Endodermal cell (in vitro differentiated cells): Measurements from ENCODE around the gene FBXO47. TPM values are rescaled to one million over a fixed set of nuclear protein-coding genes. Genes with fewer than 3 reads are reported as not detected.

ENCODE experiments used
- DNase-seq: peaks from one replicate; pipeline ENCODE4 v3.0.0-alpha.2; 2017
- H3K27ac ChIP-seq: 2 replicates; pipeline ENCODE4 v1.5.1; 2013; ENCODE audit warnings: mild to moderate bottlenecking, low read depth, low read length, moderate library complexity
- H3K27me3 ChIP-seq: 2 replicates; pipeline ENCODE4 v1.6.1; 2013; ENCODE audit warnings: mild to moderate bottlenecking, low read length, moderate library complexity; ENCODE audit not compliant: insufficient read depth, control insufficient read depth, poor library complexity, severe bottlenecking
- H3K36me3 ChIP-seq: 2 replicates; pipeline ENCODE4 v1.7.0; 2013; ENCODE audit warnings: mild to moderate bottlenecking, low read length, moderate library complexity; ENCODE audit not compliant: control insufficient read depth, insufficient read depth
- H3K4me1 ChIP-seq: one replicate; pipeline ENCODE4 v1.7.0; 2013; ENCODE audit warnings: low read length; ENCODE audit not compliant: control insufficient read depth, insufficient read depth
- H3K4me3 ChIP-seq: 2 replicates; pipeline ENCODE4 v1.5.1; 2013; ENCODE audit warnings: mild to moderate bottlenecking, low read length, moderate library complexity
- H3K9ac ChIP-seq: 2 replicates; pipeline ENCODE4 v1.6.1; 2013; ENCODE audit warnings: mild to moderate bottlenecking, low read length, moderate library complexity; ENCODE audit not compliant: poor library complexity, severe bottlenecking; ENCODE audit errors: extremely low read depth
- H3K9me3 ChIP-seq: 2 replicates; pipeline ENCODE4 v1.6.1; 2013; ENCODE audit warnings: mild to moderate bottlenecking, low read length, moderate library complexity; ENCODE audit not compliant: control insufficient read depth
- H3K27ac Mint-ChIP-seq: 2 replicates; pipeline ENCODE4 v1.8.0; 2020; ENCODE audit warnings: mixed read lengths
- H3K27me3 Mint-ChIP-seq: 2 replicates; pipeline ENCODE4 v1.8.0; 2021; ENCODE audit warnings: mild to moderate bottlenecking, mixed read lengths; ENCODE audit not compliant: insufficient read depth
- H3K36me3 Mint-ChIP-seq: 2 replicates; pipeline ENCODE4 v1.8.0; 2020; ENCODE audit warnings: low read depth, mixed read lengths
- H3K4me1 Mint-ChIP-seq: 2 replicates; pipeline ENCODE4 v1.8.0; 2020; ENCODE audit warnings: mixed read lengths
- H3K4me3 Mint-ChIP-seq: 2 replicates; pipeline ENCODE4 v1.8.0; 2020; ENCODE audit warnings: mild to moderate bottlenecking, moderate library complexity, mixed read lengths
- H3K9me3 Mint-ChIP-seq: 2 replicates; pipeline ENCODE4 v1.8.0; 2020; ENCODE audit warnings: mild to moderate bottlenecking, mixed read lengths
- WGBS, 2 experiments: methylation state at CpG; one replicate each; pipeline versions ENCODE4 v1.1.5 to v1.1.7; 2013; ENCODE audit warnings: missing lambda C conversion rate in 2 of 2, mixed read lengths in 1 of 2; ENCODE audit not compliant: insufficient coverage in 1 of 2, insufficient read length in 1 of 2; 5-methylcytosine and 5-hydroxymethylcytosine counted together
- total RNA-seq, 2 donors: library from RNA; stranded (reverse); fragmentation: NEBNext Ultra II Directional in 1 of 2; extraction: Animal tissue kit (Norgen Biotek cat#: 25700) in 1 of 2; gene quantifications; 2 replicates in 1 of 2; 3 replicates in 1 of 2; pipeline ENCODE4 v1.2.1, GENCODE V29; 2021
- TF ChIP-seq, protein P1 (sequence below): fragments of 200-600 bp; sonication (generic); conservative IDR thresholded peaks from 2 replicates; pipeline ENCODE4 v1.5.0; 2021; ENCODE audit warnings: antibody characterized with exemption, mild to moderate bottlenecking

Gene FBXO47
- total RNA-seq, 2 donors from 2014 or later, result not detected

DNA sequence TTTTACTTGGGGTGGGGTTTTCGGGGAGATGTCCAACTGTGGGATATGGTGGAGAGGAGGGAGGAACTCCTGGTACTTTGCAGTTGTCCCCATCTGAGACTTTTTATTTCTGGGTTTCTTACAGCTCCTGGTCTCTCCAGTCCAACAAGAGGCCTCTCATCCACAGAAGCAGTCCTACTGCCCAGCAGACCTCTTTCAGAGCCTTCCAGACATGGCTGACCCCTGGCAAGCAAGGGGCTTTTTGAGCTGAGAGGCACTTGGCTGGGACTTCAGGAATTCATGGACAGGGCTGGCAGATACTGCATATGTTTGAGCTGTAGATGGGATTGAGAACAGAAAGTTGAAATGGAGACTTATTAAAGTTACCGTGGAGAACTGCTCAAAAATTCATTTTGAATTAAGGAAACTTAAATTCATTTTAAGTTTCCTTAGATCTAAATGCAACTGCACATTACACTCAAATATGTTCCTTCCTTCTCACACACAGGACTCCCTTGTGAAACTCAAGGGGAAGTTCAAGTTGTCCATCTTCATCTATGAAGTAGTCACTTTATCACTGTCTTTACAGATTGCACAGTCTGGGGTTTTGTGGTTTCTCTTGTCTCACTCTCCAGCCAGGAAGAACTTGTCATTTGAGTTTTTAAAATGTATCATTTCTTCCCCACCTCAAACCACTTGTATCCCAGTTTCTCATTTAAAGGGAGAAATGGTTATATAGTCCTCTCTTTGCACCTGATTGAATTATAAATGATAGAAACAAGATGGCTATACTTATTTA, 40.7 kb downstream of the FBXO47 start:
- H3K27me3 Mint-ChIP-seq, result no peaks in the 10 kb centered on the region
- Histone ChIP-seq H3K27ac (no peak overlapping the region), H3K27me3 (no peaks in the 10 kb centered on the region), H3K9ac (no peak overlapping the region), H3K4me1 (peaks cover 4% of the 10 kb centered on the region), H3K36me3 (no peaks in the 10 kb centered on the region), H3K4me3 (no peak overlapping the region), H3K9me3 (no peaks in the 10 kb centered on the region)
- peaks cover 2% of the 10 kb centered on the region for H3K36me3 Mint-ChIP-seq
- no peak overlapping the region for H3K27ac Mint-ChIP-seq
- peaks cover 15% of the 10 kb centered on the region for H3K4me1 Mint-ChIP-seq
- WGBS, 2 experiments, result 90 to 100% methylated on average over 1 to 2 of the region's 2 CpGs
- no peak overlapping the region for H3K4me3 Mint-ChIP-seq
- DNase-seq, result peak; percentile 38
- peaks cover 9% of the 10 kb centered on the region for H3K9me3 Mint-ChIP-seq
- TF ChIP-seq, protein P1, sequence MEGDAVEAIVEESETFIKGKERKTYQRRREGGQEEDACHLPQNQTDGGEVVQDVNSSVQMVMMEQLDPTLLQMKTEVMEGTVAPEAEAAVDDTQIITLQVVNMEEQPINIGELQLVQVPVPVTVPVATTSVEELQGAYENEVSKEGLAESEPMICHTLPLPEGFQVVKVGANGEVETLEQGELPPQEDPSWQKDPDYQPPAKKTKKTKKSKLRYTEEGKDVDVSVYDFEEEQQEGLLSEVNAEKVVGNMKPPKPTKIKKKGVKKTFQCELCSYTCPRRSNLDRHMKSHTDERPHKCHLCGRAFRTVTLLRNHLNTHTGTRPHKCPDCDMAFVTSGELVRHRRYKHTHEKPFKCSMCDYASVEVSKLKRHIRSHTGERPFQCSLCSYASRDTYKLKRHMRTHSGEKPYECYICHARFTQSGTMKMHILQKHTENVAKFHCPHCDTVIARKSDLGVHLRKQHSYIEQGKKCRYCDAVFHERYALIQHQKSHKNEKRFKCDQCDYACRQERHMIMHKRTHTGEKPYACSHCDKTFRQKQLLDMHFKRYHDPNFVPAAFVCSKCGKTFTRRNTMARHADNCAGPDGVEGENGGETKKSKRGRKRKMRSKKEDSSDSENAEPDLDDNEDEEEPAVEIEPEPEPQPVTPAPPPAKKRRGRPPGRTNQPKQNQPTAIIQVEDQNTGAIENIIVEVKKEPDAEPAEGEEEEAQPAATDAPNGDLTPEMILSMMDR, result no peak

DNA sequence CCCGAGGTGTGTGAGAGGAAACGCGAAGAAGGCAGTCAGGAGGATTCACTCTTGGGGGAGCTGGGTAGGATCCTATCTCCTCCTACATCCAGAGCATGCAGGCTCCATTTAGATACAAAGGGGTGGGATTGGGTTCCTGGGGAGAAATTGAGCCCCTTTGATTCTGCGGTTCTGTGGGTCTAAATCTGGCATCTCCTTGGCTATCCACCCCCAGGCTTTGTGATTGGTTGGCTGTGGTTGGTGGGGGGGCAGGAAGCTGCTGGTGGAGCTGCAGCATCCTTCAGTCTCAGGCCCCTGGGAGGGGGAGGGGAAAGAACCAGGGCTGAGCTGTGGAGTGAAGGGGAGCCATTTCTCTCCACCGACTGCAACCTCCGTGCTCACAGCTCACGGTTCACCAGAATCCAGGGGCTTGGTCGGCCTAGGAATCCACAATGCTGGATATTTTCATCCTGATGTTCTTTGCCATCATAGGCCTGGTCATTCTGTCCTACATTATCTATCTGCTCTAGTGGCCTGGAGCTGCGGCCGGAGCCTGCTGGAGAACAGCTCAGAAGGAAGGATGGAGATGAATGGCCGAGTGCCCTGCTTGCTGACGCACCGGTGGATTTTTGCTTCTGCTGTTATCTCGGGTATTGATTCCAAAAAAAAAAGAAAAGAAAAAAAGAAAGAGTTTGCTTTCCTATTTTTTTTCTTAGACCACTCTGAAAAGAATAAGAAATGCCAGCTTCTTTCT, 41.8 kb downstream of the FBXO47 start, which contains the start of gene LASP1NB:
LASP1NB (plus strand) TSS at position 352 of the 733 bp plus-strand sequence.
- Histone ChIP-seq H3K27me3 (no peaks in the 10 kb centered on the region), H3K27ac (no peak within 1 kb of the TSS), H3K9ac (no peak within 1 kb of the TSS), H3K4me1 (peaks cover 4% of the 10 kb centered on the region), H3K4me3 (no peak within 1 kb of the TSS), H3K36me3 (peaks cover 5% of the 10 kb centered on the region), H3K9me3 (no peaks in the 10 kb centered on the region)
- peak; percentile 90 for DNase-seq
- H3K27me3 Mint-ChIP-seq, result no peaks in the 10 kb centered on the region
- peaks cover 15% of the 10 kb centered on the region for H3K4me1 Mint-ChIP-seq
- TF ChIP-seq, protein P1, result no peak
- peaks cover 1% of the 10 kb centered on the region for H3K9me3 Mint-ChIP-seq
- H3K27ac Mint-ChIP-seq, result peak within 1 kb of the TSS; percentile 78
- H3K36me3 Mint-ChIP-seq, result peaks cover 5% of the 10 kb centered on the region
- no peak within 1 kb of the TSS for H3K4me3 Mint-ChIP-seq
- WGBS, 2 experiments, result 63 to 68% methylated on average over 11 to 14 of the region's 14 CpGs

DNA sequence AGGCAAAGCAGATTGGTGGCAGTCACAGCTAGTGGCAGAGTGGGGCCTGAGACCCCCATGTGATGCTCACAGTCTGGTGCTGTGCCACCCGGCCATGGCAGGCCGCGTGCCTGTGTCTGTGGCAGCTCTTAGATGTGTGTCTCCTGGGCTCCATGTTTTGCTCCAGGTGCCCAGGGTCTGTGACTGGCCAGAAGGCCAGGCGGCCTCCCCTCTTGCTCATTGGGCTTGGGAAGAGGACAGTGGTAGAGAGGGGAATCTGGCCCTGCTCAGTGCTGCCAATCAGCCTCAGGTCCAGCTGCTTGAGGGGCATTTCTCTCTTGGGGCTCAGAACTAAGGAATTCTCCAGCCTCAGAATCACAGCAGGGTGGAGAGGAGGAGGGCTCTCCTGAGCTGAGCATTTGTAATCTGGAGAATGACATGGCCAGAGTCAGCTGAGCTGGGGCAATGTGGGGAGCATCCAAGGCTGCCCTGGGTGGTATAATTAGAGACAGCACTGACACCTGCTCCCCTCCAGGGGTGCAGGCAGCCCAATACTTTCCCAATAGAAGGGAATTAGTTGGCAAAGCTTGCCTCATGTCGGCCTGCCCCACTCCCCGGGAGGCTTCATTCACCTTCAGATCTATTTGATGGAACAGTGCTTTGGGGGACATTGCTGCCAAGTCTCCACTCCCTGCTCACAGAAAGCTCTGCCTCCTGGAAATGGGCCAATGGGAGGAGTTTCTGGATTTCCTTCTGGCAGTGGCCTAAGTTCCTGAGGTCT, 44.5 kb downstream of the FBXO47 start:
- WGBS, 2 experiments, result 71 to 74% methylated on average over 5 to 6 of the region's 6 CpGs

More for the DNA sequence above, 44.5 kb downstream of the FBXO47 start:
- Mint-ChIP-seq H3K27ac (peak overlapping the region; percentile 90), H3K9me3 (no peaks in the 10 kb centered on the region), H3K36me3 (peaks cover 28% of the 10 kb centered on the region), H3K4me3 (no peak overlapping the region), H3K4me1 (peaks cover 15% of the 10 kb centered on the region), H3K27me3 (no peaks in the 10 kb centered on the region)
- TF ChIP-seq, protein P1, result peak; percentile 31
- Histone ChIP-seq H3K27me3 (no peaks in the 10 kb centered on the region), H3K27ac (peak overlapping the region; percentile 15), H3K9ac (no peak overlapping the region), H3K36me3 (peaks cover 32% of the 10 kb centered on the region), H3K4me3 (no peak overlapping the region), H3K9me3 (no peaks in the 10 kb centered on the region), H3K4me1 (peaks cover 4% of the 10 kb centered on the region)
- DNase-seq, result peak; percentile 89
